Kidney (tissue), 14 donors: ENCODE data around the gene DUSP22. TPM values are rescaled to one million over a fixed set of nuclear protein-coding genes. Genes with fewer than 3 reads are reported as not detected.
"Not testable (repeated sequence)": the region's sequence is repeated elsewhere in the genome, so short reads cannot be mapped to it uniquely, and the experiment has no call there.

Source experiments
- DNase-seq, 5 donors: peaks; one replicate each; pipeline ENCODE4 v3.0.0-alpha.2; 2013 to 2020
- FAIRE-seq: peaks from 2 replicates; lab custom pipeline; 2012; peaks lifted over from hg19 to GRCh38; lab: Jason Lieb, UNC
- H3K27ac ChIP-seq, 2 donors: one replicate each; pipeline ENCODE4 v1.7.0; 2013; ENCODE audit warnings: low read depth in 2 of 2, low read length in 2 of 2, inconsistent platforms in 1 of 2
- H3K27me3 ChIP-seq: one replicate; pipeline ENCODE4 v1.7.1; 2013; ENCODE audit warnings: low read length, inconsistent platforms; ENCODE audit not compliant: control insufficient read depth, insufficient read depth
- H3K36me3 ChIP-seq, 3 donors: one replicate each; pipeline versions ENCODE4 v1.7.0 to v1.7.1; 2013; ENCODE audit warnings: low read length in 3 of 3, control low read depth in 1 of 3, inconsistent platforms in 1 of 3; ENCODE audit not compliant: insufficient read depth in 3 of 3, control insufficient read depth in 2 of 3
- H3K4me1 ChIP-seq, 3 donors: one replicate each; pipeline versions ENCODE4 v1.7.0 to v1.7.1; 2013; ENCODE audit warnings: low read length in 3 of 3, inconsistent platforms in 1 of 3, low read depth in 1 of 3; ENCODE audit not compliant: control insufficient read depth in 2 of 3, insufficient read depth in 2 of 3
- H3K4me3 ChIP-seq, 3 donors: one replicate each; pipeline versions ENCODE4 v1.7.0 to v1.8.1; 2013; ENCODE audit warnings: low read length in 3 of 3, control low read depth in 1 of 3, inconsistent platforms in 1 of 3
- H3K9ac ChIP-seq, 3 donors: one replicate each; pipeline versions ENCODE4 v1.7.0 to v1.7.1; 2013; ENCODE audit warnings: low read length in 3 of 3, control low read depth in 1 of 3, inconsistent platforms in 1 of 3
- H3K9me3 ChIP-seq, 3 donors: one replicate each; pipeline versions ENCODE4 v1.7.0 to v1.7.1; 2013; ENCODE audit warnings: low read length in 3 of 3, control low read depth in 1 of 3, inconsistent platforms in 1 of 3; ENCODE audit not compliant: control insufficient read depth in 2 of 3, insufficient read depth in 1 of 3
- CTCF ChIP-seq: IDR thresholded peaks from 3 replicates; pipeline ENCODE4 v1.5.1; 2012; ENCODE audit warnings: mild to moderate bottlenecking, moderate library complexity, borderline replicate concordance; ENCODE audit not compliant: insufficient read depth; ENCODE audit errors: extremely low read depth
- intact Hi-C: fragments of 100-400 bp; cut with DNase I; formaldehyde crosslinking; loops from one replicate; pipeline ENCODE4 v1.11.1; 2022
- polyA plus RNA-seq: library from polyadenylated mRNA; stranded (reverse); fragments of 350-450 nt; fragmentation: Illumina TruSeq; extraction: RNeasy Lipid Tissue Mini Kit (QIAGEN cat#74804); gene quantifications from one replicate; pipeline ENCODE4 v1.2.3, GENCODE V29; 2014; ENCODE audit warnings: low read depth, low replicate concordance; ENCODE audit not compliant: insufficient read depth
- total RNA-seq: library from RNA; stranded (reverse); fragmentation: NEBNext Ultra II Directional; extraction: Animal tissue kit (Norgen Biotek cat#: 25700); gene quantifications from one replicate; pipeline ENCODE4 v1.2.1, GENCODE V29; 2021
- donor health status: control.
- donor health status: control.
- donor health status: control.
- donor health status: control.
- donor health status: control.
- donor health status: DM: yes; HTN: yes; CAD: no.
- donor health status: Normal renal cell carcinoma (clear cell type).

Gene DUSP22
- total and polyA plus RNA-seq, 2 donors from 2014 or later = 24.0 to 60.7 TPM

DNA sequence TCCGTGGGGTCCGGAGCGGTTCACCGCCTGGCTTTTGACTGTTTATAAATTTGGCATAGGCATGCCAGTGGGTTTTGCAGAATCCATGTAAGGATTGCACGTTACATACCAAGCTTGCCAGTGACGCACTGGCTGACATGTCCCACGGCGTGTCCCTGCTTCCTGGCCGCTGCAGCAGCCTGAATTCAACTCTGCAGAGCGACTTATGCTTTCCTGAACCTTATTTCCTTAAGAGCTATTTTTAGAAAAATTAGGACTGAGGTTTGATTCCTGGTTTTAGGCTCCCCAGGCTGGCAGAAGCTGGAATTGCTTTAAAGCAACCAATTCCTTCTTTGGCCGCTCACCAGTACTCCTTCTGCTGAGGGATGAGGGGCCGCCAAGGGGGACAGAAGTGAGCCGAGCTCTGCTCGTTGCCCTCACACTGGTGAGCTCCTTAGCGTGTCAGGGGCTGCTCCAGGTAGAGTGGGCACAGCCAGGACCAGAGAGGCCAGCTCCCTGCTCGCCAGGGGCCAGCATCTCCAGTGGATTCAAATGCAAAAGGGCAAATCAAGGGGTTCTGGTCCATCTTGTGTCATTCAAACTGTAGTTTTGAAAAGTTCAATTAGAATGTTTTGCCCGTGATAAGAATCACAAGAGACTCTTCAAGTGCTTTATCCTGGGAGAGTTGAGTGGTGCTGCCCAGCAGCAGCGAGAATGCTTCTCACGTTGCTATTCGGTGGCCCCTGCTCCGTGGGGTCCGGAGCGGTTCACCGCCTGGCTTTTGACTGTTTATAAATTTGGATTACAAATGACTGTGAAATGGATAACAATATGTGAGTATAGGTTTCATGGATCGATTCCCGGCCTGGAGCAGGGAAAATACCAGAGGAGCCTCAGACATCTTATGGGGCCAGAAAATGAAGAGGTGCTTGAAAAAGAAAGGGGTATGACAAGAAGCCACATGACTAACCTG is 81.8 kb downstream of the DUSP22 start:
- TF ChIP-seq CTCF = peak; percentile 20
- H3K36me3 ChIP-seq = no peaks in the 10 kb centered on the region
- no peak overlapping the region for H3K4me3 ChIP-seq
- peaks cover 0 to 11% (median 0%) of the 10 kb centered on the region in 3 donors for H3K4me1 ChIP-seq
- intact Hi-C loops = no loop called here
- no peak for FAIRE-seq
- no peaks in the 10 kb centered on the region for H3K27me3 ChIP-seq
- no peak overlapping the region for H3K27ac ChIP-seq
- H3K9me3 ChIP-seq = no peaks in the 10 kb centered on the region
- DNase-seq = peak in 3 of 5 donors; percentile 57 to 74 (median 74)
- H3K9ac ChIP-seq = no peak overlapping the region

GRCh38 chr6:374956-375355 is 82.7 kb downstream of the DUSP22 start:
- H3K27me3 ChIP-seq = no peaks in the 10 kb centered on the region
- peaks cover 0 to 11% (median 0%) of the 10 kb centered on the region in 3 donors for H3K4me1 ChIP-seq
- H3K9me3 ChIP-seq = no peaks in the 10 kb centered on the region
- no peak for TF ChIP-seq CTCF
- no peaks in the 10 kb centered on the region for H3K36me3 ChIP-seq
- DNase-seq (peak in 1 of 5 donors; percentile 45), FAIRE-seq (no peak)
- no peak overlapping the region for H3K9ac ChIP-seq
- H3K27ac ChIP-seq = no peak overlapping the region
- intact Hi-C loops = no loop called here
- no peak overlapping the region for H3K4me3 ChIP-seq

DNA sequence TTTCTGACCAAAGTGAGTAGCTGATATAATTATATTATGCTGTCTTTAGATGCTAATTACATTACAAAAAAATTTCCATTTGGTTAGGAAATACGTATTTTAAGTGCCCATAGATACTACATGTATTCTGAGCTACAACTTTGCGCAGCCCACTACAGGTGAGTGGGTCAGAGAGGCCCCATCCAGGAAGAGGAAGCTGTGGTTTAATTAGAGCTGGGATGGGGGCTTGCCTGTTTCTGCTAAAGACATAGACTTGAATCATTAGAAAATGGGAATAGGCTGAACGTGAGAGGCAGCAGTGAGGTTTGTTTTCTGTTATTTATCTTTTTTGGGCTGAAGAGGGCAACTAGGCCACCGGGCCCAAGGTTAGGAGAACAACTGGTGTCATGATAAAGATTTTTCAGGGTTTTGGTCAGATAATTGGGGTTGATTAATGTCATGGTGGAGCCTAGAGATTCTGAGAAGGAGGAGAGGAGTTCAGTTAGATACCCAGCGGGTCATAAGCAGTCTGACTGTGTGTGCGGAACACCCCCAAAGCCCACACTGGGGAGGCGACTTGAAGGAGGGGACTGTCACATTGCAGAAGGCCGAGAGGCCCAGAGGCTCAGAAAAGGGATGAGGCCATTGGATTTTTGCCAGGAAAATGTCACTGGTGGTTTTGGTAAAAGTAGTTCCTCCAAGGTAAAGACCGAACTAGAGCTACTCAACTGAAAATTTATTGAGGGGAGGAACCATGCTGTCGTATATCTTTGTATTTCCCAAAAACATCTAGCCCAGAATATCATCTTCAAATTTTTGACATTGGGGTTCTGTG is 84.7 kb downstream of the DUSP22 start:
- no peak for TF ChIP-seq CTCF
- Histone ChIP-seq H3K4me3 (no peak overlapping the region), H3K9me3 (no peaks in the 10 kb centered on the region), H3K9ac (no peak overlapping the region), H3K27ac (no peak overlapping the region), H3K36me3 (no peaks in the 10 kb centered on the region), H3K4me1 (peaks cover 0 to 11% (median 0%) of the 10 kb centered on the region in 3 donors), H3K27me3 (no peaks in the 10 kb centered on the region)
- peak in 1 of 5 donors; percentile 47 for DNase-seq
- FAIRE-seq = no peak
- intact Hi-C loops = no loop called here

DNA sequence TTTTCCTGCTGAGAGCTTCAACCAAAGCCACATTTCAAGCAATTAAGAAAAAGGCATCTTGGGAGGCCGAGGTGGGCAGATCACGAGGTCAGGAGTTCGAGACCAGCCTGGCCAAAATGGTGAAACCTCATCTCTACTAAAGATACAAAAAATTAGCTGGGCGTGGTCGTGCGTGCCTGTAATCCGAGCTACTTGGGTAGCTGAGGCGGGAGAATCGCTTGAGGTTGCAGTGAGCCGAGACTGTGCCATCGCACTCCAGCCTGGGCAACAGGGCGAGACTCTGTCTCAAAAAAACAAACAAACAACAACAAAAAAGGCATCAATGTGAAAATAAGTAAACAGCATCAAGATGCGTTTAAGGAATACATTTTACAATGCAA is 85.3 kb downstream of the DUSP22 start:
- H3K9ac ChIP-seq, H3K4me3 ChIP-seq, H3K27ac ChIP-seq, H3K36me3 ChIP-seq, H3K27me3 ChIP-seq, FAIRE-seq, H3K9me3 ChIP-seq, intact Hi-C loops: not testable (repeated sequence)
- H3K4me1 ChIP-seq = peaks cover 0 to 11% (median 0%) of the 10 kb centered on the region in 3 donors
- peak in 1 of 5 donors; percentile 41 for DNase-seq
